GM12872 (cell line): Measurements from ENCODE around the gene FLYWCH1.

Experiments
- TF ChIP-seq, protein P1 (sequence below): IDR thresholded peaks from 3 replicates; pipeline ENCODE4 v1.5.1; 2011; ENCODE audit warnings: low read depth, mild to moderate bottlenecking, low read length, moderate library complexity; ENCODE audit not compliant: insufficient read depth

FLYWCH1 gene

DNA sequence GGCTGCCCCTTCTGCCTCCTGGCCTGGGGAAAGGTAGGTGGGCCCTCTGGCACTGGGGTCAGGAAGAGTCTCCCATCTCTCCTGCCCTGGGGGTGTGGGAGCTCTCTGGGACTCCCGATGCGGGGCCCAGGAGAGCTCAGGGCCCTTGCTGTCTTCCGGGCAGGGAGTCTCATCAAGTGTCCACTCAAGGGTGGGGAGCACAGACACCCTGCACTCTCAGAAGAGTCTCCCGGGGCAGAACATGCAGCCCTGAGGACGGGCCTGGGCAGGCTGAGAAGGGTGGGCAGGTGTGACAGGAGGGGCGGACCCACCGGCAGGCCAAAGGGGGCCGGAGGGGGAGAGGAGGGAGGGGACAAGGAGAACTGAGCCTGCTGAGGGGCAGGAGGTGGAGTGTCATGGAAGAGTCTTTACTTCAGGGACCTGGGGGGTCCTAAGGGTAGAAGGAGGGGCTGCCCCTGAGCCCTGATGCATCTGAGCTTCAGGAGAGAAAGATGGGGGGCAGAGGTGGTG lies 76.9 kb downstream of the FLYWCH1 start:
- TF ChIP-seq, protein P1, sequence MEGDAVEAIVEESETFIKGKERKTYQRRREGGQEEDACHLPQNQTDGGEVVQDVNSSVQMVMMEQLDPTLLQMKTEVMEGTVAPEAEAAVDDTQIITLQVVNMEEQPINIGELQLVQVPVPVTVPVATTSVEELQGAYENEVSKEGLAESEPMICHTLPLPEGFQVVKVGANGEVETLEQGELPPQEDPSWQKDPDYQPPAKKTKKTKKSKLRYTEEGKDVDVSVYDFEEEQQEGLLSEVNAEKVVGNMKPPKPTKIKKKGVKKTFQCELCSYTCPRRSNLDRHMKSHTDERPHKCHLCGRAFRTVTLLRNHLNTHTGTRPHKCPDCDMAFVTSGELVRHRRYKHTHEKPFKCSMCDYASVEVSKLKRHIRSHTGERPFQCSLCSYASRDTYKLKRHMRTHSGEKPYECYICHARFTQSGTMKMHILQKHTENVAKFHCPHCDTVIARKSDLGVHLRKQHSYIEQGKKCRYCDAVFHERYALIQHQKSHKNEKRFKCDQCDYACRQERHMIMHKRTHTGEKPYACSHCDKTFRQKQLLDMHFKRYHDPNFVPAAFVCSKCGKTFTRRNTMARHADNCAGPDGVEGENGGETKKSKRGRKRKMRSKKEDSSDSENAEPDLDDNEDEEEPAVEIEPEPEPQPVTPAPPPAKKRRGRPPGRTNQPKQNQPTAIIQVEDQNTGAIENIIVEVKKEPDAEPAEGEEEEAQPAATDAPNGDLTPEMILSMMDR, result no peak

DNA sequence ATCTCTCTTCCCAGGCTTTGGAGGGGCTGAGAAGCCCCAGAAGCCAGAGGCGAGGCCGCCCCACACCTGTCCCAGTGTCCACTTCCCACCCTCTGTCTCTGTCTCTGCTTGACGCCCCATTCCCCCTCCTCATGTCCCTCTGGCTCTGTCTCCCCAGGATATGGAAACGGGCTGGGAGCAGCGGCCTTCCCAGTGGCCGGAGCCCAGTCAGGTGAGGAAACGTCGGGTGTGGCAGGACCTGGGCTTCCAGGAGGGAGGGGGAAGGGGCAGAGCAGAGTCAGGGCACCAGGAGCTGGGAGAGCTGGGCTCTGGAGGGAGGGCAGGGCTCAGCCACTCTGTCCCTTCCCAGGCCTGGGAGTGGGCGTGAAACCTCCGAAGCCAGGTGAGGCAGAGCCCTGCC lies 79.2 kb downstream of the FLYWCH1 start:
- TF ChIP-seq, protein P1, result no peak

DNA sequence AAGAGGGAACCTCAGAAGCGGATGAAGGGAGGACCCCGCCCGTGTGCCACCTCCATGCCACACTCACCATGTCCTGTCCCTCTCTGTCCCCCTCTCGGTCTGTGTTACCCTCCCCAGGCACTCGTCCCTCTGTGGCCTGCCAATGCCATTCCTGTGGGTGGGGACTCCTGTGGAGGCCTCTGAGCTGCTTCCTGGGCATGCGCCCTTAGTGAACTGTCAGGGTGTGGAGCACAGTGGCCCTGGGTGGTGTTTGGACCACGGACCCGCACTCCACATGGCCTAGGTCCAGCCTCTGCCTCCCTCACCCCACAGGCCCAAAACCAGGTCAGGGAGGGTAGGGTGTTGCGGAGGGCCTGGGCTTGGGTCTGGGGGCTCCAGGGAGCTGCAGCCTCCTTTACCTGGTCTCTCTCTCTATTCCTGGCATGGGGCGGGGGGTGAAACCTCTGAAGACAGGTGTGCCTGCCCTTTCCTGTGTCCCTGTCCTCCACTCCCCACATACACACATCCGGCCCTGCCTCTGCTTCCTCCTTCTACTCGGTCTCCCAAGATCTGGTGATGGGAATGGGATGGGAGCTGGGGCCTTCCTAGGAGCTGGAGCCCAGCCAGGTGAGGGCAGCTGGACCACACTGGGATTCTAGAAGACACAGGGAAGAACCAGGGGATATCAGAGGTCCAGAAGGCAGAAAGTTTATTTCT lies 80.0 kb downstream of the FLYWCH1 start:
- TF ChIP-seq, protein P1, result no peak

DNA sequence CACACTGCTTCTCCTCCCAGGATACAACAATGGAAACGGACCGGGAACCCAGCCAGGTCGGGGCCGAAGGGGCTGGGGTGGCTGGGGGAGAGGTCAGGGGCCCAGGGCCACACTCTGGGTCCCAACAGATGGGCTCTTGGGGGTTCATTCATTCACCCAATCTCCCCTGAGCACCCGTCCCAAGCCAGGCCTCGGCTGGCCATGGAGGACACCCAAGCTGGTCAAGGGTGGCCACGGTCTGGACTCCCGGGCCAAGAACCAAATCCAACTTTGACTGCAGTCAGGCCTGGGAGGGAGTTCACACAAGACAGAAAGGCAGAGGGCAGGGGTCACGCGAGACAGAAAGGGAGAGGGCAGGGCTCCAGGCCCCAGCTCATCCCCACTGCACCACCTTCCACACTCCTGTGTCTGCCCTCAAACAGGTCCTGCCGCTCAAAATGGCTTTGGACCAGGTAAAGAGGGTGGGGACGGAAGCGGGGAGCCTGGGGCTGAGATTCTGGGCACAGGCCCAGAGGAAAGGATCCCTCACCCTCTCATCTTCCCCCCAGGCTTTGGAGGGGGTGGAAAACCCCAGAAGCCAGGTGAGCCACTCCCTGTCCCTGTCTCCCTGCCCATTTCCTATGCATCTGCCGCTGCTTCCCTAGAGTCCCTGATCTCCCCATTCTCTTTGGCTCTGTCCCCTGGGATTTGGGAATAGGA lies 80.8 kb downstream of the FLYWCH1 start:
- TF ChIP-seq, protein P1, result no peak

DNA sequence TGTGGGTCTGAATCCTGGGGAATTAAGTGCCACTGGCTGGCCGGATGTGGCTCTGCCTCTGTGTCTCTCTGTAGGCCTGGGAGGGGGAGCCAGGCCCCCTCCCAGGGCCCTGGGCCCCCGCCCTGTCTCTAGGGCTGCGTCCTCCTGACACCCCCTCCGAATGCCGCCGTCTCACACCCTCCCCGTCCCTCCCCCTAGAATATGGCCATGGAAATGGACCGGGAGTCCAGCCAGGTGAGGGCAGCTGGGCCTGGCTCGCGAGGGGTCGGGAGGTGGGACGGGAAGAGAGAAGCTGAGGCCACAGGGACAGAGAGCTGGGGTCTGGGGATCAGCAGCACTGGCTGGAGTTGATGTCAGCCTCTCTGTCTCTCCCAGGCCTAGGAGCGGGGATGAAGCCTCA lies 84.6 kb downstream of the FLYWCH1 start:
- TF ChIP-seq, protein P1, result no peak

DNA sequence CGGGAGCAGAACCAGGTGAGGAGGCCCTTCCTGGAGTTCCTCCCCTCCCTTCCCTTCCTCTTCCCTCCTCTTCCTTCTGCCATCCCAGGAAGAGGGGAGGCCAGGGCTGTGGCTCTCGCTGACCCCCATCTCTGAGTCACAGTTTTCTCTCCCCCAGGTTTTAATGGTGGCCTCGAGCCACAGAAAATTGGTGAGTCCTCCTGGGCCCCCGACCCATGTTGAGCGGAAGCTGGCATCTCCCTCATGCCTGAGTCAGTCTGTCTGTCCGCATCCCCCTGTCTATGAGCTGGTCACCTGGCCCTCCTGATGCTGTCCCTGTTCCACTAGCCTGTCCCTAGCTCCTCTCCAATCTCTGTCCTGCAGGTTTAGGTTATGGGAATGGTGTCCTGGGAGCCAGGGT lies 88.2 kb downstream of the FLYWCH1 start:
- TF ChIP-seq, protein P1, result no peak

DNA sequence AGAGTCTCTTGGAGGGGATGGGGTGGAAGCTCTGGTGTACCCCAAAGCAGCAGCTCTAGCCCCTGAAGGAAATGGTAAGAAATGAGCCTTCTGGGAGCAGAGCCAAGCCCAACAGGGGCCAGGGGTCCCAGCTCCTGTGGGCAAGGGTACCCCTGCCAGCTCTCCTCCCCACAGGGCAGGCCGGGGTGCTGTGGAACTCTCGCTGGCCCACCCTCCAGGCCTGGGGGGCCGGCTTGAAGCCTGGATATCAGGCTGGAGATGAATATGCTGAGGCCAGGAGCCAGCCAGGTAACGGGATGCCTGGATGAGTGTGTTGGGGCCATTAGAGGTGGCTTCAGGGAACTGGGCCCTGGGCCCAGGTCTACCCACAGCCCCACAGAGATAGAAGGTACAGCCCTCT lies 88.8 kb downstream of the FLYWCH1 start:
- TF ChIP-seq, protein P1, result no peak
